ENCODE results near the gene KHDC4.
"Not testable (repeated sequence)": the region's sequence is repeated elsewhere in the genome, so short reads cannot be mapped to it uniquely, and the experiment has no call there.

The KHDC4 gene

DNA sequence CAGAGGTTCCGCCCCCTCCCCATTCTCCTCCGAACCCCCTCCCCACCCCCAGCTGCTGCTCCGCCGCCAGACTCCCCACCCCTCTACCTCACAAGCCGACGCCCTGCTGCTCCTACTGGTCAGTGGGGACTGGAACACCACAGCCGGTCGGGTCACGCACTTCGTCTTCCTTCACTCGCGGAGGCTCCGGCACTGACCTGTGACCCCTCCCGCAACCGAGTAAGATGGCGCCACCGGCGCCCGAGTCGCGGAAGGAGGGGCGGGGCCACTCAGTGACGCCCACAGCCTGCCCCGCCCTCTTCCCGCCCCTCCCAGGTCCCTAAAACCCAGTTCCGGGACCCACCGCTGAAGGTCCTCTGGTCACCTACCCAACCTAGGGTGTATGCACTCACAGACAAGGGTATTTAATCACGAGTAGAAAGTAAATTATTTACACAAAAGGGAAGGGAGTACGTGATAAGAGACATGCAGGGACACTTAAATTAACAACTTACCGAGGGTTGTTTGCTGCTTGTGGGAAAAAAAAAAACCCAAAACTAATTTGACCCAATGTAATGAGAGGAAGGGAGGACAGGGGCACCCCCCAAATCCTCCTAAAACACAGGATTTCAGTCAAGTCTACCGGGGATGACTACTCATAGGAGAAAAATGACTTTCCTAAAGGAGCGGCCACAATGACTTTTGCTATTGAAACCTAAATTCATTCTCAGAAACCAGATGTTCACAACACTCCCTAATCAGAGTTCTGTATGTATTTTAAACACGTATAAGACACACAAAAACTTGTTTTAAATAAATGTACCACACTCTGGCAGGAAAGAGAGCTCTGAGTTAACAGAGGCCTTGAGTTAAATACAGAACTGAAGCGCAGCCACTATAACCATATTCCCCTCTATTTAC, 22.8 kb downstream of the KHDC4 start, which contains the start of gene RIT1:
Gene RIT1, minus strand, starts transcription at position 194 of the 900 bp plus-strand sequence. CDS start 588 bp downstream, outside the sequence.
- Mint-ChIP-seq H3K9me3 (no peaks in the 10 kb centered on the region), H3K36me3 (ENCODE audit: low read depth) (peaks cover 74% of the 10 kb centered on the region), H3K27me3 (no peaks in the 10 kb centered on the region)

DNA sequence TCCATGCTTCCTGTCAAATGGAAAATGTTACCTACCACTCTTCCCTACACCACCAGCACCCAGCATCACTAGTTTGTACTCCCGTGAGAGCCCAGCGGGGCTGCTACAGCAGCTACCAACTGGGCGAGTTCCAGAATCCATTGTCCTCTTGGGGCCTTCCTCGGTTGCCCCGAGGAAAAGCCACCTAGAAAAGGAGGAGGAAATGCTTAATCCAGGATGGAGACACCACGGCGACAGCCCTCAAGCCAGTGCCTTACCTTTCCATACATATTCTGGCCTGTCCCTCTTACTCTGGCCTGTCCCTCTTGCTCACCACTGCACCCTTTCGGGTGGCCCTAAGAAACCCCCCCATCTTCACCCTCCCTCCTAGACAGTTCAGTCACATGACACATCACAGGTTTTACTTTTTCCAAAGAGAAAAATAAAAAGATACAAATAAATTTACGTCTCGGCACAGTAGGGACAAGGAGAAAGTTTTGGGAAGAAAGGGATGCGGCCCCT, 23.5 kb downstream of the KHDC4 start:
- H3K4me1 Mint-ChIP-seq (ENCODE audit: low read depth) = peaks cover 26% of the 10 kb centered on the region
- peak overlapping the region; percentile 94 for H3K27ac Mint-ChIP-seq
- H3K4me3 Mint-ChIP-seq = peak overlapping the region; percentile 82
- no peaks in the 10 kb centered on the region for H3K27me3 Mint-ChIP-seq
- H3K9me3 Mint-ChIP-seq = no peaks in the 10 kb centered on the region
- peaks cover 71% of the 10 kb centered on the region for H3K36me3 Mint-ChIP-seq (ENCODE audit: low read depth)

More for the DNA sequence above, 22.8 kb downstream of the KHDC4 start, which contains the start of gene RIT1:
- peak within 1 kb of the TSS; percentile 94 for H3K27ac Mint-ChIP-seq
- H3K4me1 Mint-ChIP-seq (ENCODE audit: low read depth) = peaks cover 26% of the 10 kb centered on the region
- peak within 1 kb of the TSS; percentile 82 for H3K4me3 Mint-ChIP-seq

- peak overlapping the region; percentile 63 for H3K27ac Mint-ChIP-seq
- peaks cover 26% of the 10 kb centered on the region for H3K4me1 Mint-ChIP-seq (ENCODE audit: low read depth)
- H3K9me3 Mint-ChIP-seq = no peaks in the 10 kb centered on the region
- H3K27me3 Mint-ChIP-seq = no peaks in the 10 kb centered on the region
- peak overlapping the region; percentile 82 for H3K4me3 Mint-ChIP-seq
- H3K36me3 Mint-ChIP-seq (ENCODE audit: low read depth) = peaks cover 67% of the 10 kb centered on the region
These were observed 24.3 kb downstream of the KHDC4 start for GRCh38 chr1:155909894-155910293.

DNA sequence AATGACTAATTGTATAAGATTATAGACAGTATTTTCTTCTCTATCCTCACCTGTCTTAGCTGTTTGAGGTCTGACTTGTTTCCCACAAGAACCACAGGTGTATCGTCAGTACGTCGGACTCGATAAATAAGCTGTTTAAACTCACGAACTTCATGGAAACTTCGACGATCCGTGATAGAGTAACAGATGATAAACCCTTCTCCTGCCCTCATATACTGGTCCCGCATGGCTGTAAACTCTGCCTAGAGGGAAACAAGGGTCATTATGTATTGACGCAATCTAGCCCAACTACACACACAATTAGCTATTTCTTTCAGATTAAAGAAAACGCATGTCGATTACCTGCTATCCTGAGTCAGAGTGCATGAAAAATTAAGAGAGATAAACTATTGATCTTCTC, 30.0 kb downstream of the KHDC4 start:
- Mint-ChIP-seq H3K9me3 (no peaks in the 10 kb centered on the region), H3K27me3 (no peaks in the 10 kb centered on the region), H3K4me1 (ENCODE audit: low read depth) (peaks cover under 1% of the 10 kb centered on the region), H3K27ac (no peak overlapping the region), H3K36me3 (ENCODE audit: low read depth) (peaks cover 61% of the 10 kb centered on the region), H3K4me3 (no peak overlapping the region)

DNA sequence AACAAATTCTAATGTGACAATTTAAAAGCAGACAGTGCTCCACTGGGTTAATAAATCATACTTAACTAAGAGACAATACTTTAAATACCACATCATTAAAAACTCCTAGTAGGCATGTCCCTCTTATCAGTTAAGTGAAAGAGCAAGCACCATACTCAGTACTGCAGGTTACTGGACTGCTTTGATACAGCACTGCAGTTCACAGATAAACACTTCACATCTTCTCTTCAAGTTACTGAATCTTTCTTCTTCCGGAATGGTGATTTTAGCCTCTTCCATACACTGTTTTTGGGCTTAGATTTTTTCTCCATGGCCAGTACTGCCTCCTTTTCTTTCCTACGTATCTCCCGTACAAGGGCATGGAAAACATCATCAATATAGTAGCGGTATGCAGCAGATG, 34.1 kb downstream of the KHDC4 start:
- Mint-ChIP-seq H3K4me1 (ENCODE audit: low read depth) (no peaks in the 10 kb centered on the region), H3K27me3 (no peaks in the 10 kb centered on the region), H3K9me3 (no peaks in the 10 kb centered on the region), H3K4me3 (no peak overlapping the region), H3K27ac (no peak overlapping the region), H3K36me3 (ENCODE audit: low read depth) (peaks cover 56% of the 10 kb centered on the region)

DNA sequence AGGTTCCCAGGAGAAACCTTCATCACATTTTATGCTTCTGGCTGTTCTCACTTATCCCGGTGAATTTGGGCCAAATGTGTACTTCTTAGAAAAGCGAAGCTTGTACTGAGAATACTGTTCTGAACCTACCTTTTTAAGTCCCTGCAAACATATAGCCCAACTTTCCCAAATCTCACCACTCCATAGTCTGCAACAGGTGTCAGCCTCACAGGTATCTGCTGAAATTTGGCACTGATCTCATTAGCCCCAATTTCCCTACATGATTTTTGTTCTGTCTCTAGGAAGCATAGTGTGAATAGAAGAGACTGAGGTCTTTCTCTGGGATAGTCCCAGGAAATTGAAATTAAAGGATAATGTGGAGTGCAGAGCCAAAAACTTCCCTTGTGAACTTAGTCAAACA, 34.5 kb downstream of the KHDC4 start:
- no peak overlapping the region for H3K4me3 Mint-ChIP-seq
- no peaks in the 10 kb centered on the region for H3K4me1 Mint-ChIP-seq (ENCODE audit: low read depth)
- H3K27me3 Mint-ChIP-seq = no peaks in the 10 kb centered on the region
- no peak overlapping the region for H3K27ac Mint-ChIP-seq
- peaks cover 54% of the 10 kb centered on the region for H3K36me3 Mint-ChIP-seq (ENCODE audit: low read depth)
- H3K9me3 Mint-ChIP-seq = no peaks in the 10 kb centered on the region

GRCh38 chr1:155898888-155899287, 35.3 kb downstream of the KHDC4 start:
- H3K36me3 Mint-ChIP-seq (ENCODE audit: low read depth) = peaks cover 46% of the 10 kb centered on the region
- H3K4me1 Mint-ChIP-seq (ENCODE audit: low read depth) = peaks cover 2% of the 10 kb centered on the region
- H3K9me3 Mint-ChIP-seq = no peaks in the 10 kb centered on the region
- no peak overlapping the region for H3K27ac Mint-ChIP-seq
- H3K4me3 Mint-ChIP-seq = no peak overlapping the region
- no peaks in the 10 kb centered on the region for H3K27me3 Mint-ChIP-seq

GRCh38 chr1:155897746-155898145, 36.5 kb downstream of the KHDC4 start:
- peaks cover 12% of the 10 kb centered on the region for H3K4me1 Mint-ChIP-seq (ENCODE audit: low read depth)
- H3K36me3 Mint-ChIP-seq (ENCODE audit: low read depth) = peaks cover 39% of the 10 kb centered on the region
- H3K4me3 Mint-ChIP-seq = no peak overlapping the region
- no peaks in the 10 kb centered on the region for H3K27me3 Mint-ChIP-seq
- no peaks in the 10 kb centered on the region for H3K9me3 Mint-ChIP-seq
- H3K27ac Mint-ChIP-seq = peak overlapping the region; percentile 4

DNA sequence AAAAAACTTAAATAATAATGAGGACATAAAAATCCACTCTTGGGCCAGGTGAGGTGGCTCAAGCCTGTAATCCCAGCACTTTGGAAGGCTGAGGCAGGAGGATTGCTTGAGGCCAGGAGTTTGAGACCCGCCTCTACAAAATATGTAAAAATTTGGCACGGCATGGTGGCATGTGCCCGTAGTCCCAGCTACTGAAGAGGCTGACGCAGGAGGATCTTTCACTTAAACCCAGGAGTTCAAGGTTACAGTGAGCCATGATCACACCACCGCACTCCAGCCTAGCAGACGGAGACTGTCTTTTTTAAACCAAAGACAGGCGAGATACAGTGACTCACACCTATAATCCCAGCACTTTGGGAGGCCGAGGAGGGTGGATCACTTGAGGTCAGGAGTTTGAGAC, 37.7 kb downstream of the KHDC4 start:
- Mint-ChIP-seq H3K4me1 (ENCODE audit: low read depth) (peaks cover 12% of the 10 kb centered on the region), H3K36me3 (ENCODE audit: low read depth) (peaks cover 33% of the 10 kb centered on the region)
- H3K27ac Mint-ChIP-seq, H3K9me3 Mint-ChIP-seq, H3K4me3 Mint-ChIP-seq, H3K27me3 Mint-ChIP-seq: not testable (repeated sequence)

- H3K27me3 Mint-ChIP-seq, H3K9me3 Mint-ChIP-seq, H3K27ac Mint-ChIP-seq, H3K4me3 Mint-ChIP-seq: not testable (repeated sequence)
- Mint-ChIP-seq H3K36me3 (ENCODE audit: low read depth) (peaks cover 30% of the 10 kb centered on the region), H3K4me1 (ENCODE audit: low read depth) (peaks cover 12% of the 10 kb centered on the region)
These were observed 38.6 kb downstream of the KHDC4 start for GRCh38 chr1:155895617-155896016.

DNA sequence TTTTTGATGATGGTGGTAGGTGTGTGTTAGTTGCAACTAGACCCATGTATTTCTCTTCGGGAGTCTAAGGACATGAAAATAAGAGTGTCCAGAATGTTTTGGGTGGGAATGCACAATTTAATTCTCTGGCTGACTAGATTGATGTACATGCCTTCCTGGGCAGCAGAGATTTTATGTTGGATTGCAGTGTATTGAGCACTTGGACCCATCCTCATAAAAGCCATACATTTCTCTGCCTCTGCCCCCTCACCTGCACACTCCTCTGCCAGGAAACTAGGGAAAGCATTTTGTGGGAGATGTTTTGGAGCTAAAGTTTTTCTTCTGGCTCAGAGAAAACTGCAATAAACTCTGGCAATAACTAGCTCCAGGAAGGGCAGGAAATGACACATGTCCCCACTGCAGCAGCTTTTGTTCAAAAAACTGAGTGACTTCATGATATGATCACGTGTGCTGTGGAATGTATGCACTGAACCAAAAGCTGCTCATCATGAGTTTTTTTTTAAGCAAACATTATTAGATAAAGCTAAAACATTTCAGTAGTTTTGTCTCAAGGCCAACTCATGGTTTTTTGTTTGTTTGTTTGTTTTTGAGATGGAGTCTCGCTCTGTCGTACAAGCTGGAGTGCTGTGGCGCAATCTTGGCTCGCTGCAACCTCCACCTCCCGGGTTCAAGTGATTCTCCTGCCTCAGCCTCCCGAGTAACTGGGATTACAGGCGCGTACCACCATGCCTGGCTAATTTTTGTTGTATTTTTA, 40.6 kb downstream of the KHDC4 start:
- Mint-ChIP-seq H3K27ac (no peak overlapping the region), H3K9me3 (no peaks in the 10 kb centered on the region), H3K4me3 (no peak overlapping the region), H3K4me1 (ENCODE audit: low read depth) (peaks cover 12% of the 10 kb centered on the region), H3K27me3 (no peaks in the 10 kb centered on the region), H3K36me3 (ENCODE audit: low read depth) (peaks cover 9% of the 10 kb centered on the region)

- peaks cover 5% of the 10 kb centered on the region for H3K36me3 Mint-ChIP-seq (ENCODE audit: low read depth)
- no peaks in the 10 kb centered on the region for H3K27me3 Mint-ChIP-seq
- peaks cover 12% of the 10 kb centered on the region for H3K4me1 Mint-ChIP-seq (ENCODE audit: low read depth)
- H3K9me3 Mint-ChIP-seq = no peaks in the 10 kb centered on the region
- H3K27ac Mint-ChIP-seq = no peak overlapping the region
- H3K4me3 Mint-ChIP-seq = no peak overlapping the region
These were observed 41.4 kb downstream of the KHDC4 start for GRCh38 chr1:155892796-155893195.

DNA sequence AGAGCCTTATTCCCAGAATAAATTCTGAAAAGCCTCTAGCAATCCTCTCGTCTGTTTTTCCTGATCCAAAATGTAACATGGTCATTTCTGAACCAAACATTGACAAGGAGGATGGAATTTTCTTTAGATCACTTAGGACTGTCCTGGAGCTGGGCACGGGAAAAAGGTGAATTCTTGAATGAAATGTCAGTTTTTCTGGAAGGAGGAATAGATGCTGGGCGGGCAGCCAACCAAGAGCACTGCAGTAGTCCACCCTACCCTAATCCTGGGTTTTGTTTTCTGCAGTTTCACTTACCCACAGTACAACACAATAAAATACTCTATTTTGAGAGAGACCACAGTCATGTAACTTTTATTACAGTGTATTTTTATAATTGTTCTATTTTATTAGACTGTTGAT, 44.0 kb downstream of the KHDC4 start:
- Mint-ChIP-seq H3K9me3 (no peaks in the 10 kb centered on the region), H3K36me3 (ENCODE audit: low read depth) (no peaks in the 10 kb centered on the region), H3K27me3 (no peaks in the 10 kb centered on the region), H3K4me1 (ENCODE audit: low read depth) (peaks cover 12% of the 10 kb centered on the region), H3K27ac (no peak overlapping the region), H3K4me3 (no peak overlapping the region)

DNA sequence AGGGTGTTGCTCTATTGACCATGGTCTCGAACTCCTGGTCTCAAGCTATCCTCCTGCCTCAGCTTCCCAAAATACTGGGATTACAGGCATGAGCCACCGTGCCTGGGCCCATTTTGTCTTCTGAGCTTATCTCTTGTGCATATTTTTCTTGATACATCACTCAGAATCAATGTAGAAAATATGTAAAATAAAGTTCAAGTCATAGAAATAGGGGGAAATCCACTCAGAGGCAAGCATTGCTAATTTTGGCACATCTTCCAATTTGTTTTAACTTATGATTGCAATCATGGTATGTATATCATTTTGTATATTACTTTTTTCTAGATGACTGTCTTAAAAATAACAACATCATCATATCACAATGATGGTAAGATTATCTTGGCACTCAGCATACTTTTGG, 44.6 kb downstream of the KHDC4 start:
- no peaks in the 10 kb centered on the region for H3K27me3 Mint-ChIP-seq
- H3K36me3 Mint-ChIP-seq (ENCODE audit: low read depth) = no peaks in the 10 kb centered on the region
- peaks cover 12% of the 10 kb centered on the region for H3K4me1 Mint-ChIP-seq (ENCODE audit: low read depth)
- H3K27ac Mint-ChIP-seq = no peak overlapping the region
- H3K9me3 Mint-ChIP-seq = no peaks in the 10 kb centered on the region
- no peak overlapping the region for H3K4me3 Mint-ChIP-seq

GRCh38 chr1:155888481-155888880, 45.7 kb downstream of the KHDC4 start:
- no peak overlapping the region for H3K27ac Mint-ChIP-seq
- no peak overlapping the region for H3K4me3 Mint-ChIP-seq
- peaks cover 6% of the 10 kb centered on the region for H3K4me1 Mint-ChIP-seq (ENCODE audit: low read depth)
- H3K9me3 Mint-ChIP-seq = no peaks in the 10 kb centered on the region
- no peaks in the 10 kb centered on the region for H3K27me3 Mint-ChIP-seq
- H3K36me3 Mint-ChIP-seq (ENCODE audit: low read depth) = no peaks in the 10 kb centered on the region

All from stimulated activated naive CD8-positive, alpha-beta T cell treated with anti-CD3 and anti-CD28 coated beads, Interleukin-15, Interleukin-2, amounts not matched to agents 100 ng/mL and 50 ng/mL, for 24 hours (primary cell).